GM12872 (cell line): ENCODE data around the gene SERPIND1.

Experiments
- CTCF ChIP-seq: IDR thresholded peaks from 3 replicates; pipeline ENCODE4 v1.5.1; 2011; ENCODE audit warnings: low read depth, mild to moderate bottlenecking, low read length, moderate library complexity; ENCODE audit not compliant: insufficient read depth

Gene SERPIND1

GRCh38 chr22:20745119-20745518, 28.8 kb upstream of the SERPIND1 start:
- TF ChIP-seq CTCF: no peak

GRCh38 chr22:20746431-20747189, 27.3 kb upstream of the SERPIND1 start:
- no peak for TF ChIP-seq CTCF

GRCh38 chr22:20747223-20747622, 26.7 kb upstream of the SERPIND1 start:
- TF ChIP-seq CTCF: no peak

GRCh38 chr22:20748082-20748481, 25.8 kb upstream of the SERPIND1 start:
- TF ChIP-seq CTCF: no peak

GRCh38 chr22:20748731-20749428, 25.0 kb upstream of the SERPIND1 start:
- TF ChIP-seq CTCF: no peak

GRCh38 chr22:20749453-20749852, 24.5 kb upstream of the SERPIND1 start:
- TF ChIP-seq CTCF: no peak

- TF ChIP-seq CTCF: no peak
Observed at GRCh38 chr22:20750461-20751184, 23.3 kb upstream of the SERPIND1 start.
